HG03469 (cell line): ENCODE data around the gene LIMA1.
"Not testable (repeated sequence)": the region's sequence is repeated elsewhere in the genome, so short reads cannot be mapped to it uniquely, and the experiment has no call there.

Experiments
- ATAC-seq: cut with Tn5 transposase; IDR thresholded peaks from one replicate; pipeline ENCODE4 v1.9.1; 2021; ENCODE audit warnings: mild to moderate bottlenecking, moderate library complexity, moderate number of reproducible peaks; ENCODE audit not compliant: unreplicated experiment

The LIMA1 gene

GRCh38 chr12:50249464-50250182 is 33.7 kb downstream of the LIMA1 start:
- no peak for ATAC-seq

GRCh38 chr12:50248883-50249282 is 34.4 kb downstream of the LIMA1 start:
- no peak for ATAC-seq

DNA sequence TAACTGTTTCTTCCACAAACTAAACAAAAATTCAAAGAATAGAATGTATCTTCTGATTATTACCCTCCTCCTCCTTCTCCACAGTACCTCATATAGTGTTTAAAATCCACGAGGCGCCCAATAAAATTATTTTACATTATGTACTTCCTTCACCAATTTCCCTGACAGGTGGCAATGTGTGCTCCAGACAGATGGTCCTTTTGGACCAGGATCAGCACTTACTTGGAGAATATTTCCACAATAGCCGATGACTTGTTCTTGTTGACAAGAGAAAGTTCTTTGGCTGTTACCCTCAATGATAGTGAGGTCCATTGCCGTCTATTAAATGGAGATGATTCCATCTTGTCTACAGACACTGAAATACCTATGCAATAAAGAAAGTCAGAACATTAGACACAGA is 34.9 kb downstream of the LIMA1 start:
- no peak for ATAC-seq

GRCh38 chr12:50247665-50248064 is 35.7 kb downstream of the LIMA1 start:
- not testable (repeated sequence) for ATAC-seq

GRCh38 chr12:50246873-50247612 is 36.3 kb downstream of the LIMA1 start:
- no peak for ATAC-seq

DNA sequence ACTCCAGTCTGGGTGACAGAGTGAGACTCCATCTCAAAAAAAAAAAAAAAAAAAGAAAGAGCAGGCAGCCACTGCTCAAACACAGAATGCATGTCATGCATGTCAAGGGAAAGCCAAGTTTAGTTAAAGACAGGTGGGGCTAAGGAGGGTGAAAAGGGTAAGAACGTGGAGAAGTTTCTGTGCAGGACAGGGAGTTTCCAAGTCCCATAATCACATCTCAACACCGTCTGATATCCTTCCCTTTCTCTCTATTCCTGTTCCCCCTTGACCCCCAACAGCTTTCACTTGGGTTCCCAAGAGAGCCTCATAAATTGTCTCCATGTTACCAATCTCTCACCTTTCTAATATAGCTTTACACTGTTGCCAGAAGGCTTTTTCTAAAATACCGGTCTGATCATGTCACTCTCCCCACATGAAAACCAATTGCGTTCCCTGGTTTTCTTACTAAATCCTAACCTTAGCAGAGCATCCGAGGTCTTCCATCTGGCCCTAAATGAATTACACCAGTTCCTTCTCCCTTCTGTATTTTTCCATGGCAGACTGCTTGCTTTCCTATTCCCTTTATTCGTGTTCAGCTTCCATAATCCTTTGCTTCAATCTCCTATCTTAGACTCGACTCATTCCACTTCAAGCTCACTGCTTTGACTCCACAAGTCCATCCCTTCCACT is 37.0 kb downstream of the LIMA1 start:
- ATAC-seq, result no peak

DNA sequence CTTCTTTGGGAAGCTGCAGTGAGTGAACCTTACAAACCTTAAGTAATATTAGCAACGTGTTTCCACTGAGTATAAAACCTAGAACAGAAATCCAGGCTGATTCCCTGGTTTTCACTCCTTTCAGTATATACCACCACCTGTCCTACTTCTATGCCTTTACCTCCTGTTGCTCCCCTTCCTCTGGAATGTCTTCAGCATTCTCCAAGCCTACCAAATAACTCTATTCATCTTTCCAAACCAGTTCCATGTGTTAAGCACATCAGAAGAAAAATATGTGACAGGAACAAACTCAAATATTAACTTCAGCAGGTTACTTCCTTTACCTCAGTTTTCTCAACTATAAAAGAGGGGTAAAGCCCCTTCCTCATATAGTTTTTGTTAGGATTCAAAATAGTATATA is 39.8 kb downstream of the LIMA1 start:
- ATAC-seq, result no peak

DNA sequence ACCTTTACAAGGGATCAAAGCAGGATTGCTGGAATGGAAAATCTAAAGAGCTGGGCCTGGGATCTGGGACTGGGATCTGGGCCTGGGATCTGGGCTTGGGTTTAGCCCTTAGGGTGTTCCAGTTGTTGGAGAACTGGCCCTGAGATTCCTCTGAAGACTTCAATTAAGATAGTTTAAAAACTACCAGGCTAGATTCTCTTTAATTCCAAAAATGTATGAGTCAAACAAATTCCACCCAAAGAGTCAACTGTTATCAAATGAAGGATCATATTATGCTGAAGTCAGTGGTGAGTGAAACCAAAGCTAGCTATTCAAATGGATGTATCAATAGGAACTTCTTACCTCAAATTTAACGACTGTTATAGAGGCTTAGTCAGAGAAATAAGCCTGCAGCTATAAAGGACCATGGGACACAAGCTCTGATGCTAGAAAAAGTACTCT is 40.5 kb downstream of the LIMA1 start:
- no peak for ATAC-seq

DNA sequence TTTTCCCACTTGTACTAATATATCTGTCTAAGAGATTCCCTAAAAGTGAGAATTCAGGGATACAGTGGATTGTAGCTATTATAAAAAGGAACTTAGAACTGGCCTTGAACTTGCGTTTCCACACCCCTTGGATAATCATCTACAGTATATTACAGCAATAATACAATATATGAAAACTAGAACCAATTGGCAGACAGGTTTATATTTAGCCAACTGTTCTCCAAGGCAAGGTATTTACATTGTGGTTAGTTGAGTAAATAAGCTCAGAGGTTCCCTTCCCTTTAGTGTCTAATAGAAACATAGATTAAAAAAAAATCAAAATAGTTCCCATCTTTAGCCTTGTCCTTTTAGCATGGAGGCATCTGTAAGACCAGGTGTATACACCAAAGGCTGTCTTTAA is 42.1 kb downstream of the LIMA1 start:
- no peak for ATAC-seq

GRCh38 chr12:50240792-50241114 is 42.6 kb downstream of the LIMA1 start:
- ATAC-seq, result no peak

DNA sequence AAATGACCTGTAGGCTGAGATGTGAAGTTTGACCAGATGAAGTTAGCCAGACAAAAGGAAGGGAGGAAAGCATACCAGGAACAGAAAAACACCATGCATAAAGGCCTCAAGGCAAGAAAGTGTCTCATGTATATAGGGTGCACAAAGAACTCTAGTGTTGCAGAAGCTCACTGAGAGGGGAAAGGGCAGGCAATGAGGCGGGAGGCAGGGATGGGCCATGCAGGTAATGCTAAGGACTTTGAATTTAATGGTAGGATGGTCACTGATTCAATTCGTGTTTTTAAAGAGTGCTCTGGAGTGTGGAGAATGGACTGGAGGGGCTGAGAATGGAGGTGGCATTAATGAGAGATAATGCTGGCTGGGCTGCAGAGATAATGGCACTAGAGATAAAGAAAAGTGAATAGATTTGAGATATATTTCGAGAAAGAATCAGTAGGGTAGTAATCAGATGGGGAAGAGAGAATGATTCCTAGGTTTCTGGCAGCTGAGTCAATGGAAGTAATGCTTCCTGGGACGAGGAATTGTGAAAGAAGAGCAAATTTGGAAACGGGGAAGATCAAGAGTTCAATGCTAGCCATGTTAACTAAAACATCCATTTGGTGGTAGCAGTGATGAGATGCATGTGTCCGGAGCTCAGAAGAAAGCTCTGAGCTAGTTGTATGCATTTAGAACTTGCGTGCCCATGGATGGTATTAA is 43.1 kb downstream of the LIMA1 start:
- ATAC-seq, result no peak

DNA sequence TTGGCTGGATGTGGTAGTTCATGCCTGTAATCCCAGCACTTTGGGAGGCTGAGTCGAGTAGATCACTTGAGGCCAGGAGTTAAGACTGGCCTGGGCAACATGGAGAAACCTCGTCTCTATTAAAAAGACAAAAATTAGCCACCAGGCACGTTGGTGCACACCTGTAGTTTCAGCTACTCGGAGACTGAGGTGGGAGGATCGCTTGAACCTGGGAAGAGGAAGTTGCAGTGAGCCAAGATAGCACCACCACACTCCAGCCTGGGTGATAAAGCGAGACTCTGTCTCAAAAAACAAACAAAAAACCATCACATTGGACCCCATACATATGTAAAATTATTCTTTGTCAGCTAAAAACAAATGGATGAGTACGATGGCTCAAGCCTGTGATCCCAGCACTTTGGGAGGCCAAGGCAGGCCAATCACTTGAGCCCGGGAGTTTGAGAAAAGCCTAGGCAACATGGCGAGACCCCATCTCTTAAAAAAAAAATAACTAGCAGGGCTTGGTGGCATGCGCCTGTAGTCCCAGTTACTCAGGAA is 43.9 kb downstream of the LIMA1 start:
- no peak for ATAC-seq

DNA sequence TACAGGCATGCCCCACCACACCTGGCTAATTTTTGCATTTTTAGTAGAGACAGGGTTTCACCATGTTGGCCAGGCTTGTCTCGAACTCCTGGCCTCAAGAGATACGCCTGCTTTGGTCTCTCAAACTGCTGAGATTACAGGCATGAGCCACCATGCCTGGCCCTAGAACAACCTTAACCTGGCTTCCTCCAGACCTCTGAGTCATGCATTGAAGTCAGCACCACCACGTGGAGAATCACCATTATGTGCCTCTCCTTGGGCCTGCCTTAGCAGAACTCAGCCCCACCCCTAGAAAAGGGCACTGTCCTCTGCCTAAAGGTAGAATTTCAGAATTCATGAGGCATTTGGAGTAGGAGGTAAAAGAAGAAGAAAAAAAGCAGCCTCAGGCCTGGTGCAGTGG is 49.0 kb downstream of the LIMA1 start:
- ATAC-seq, result no peak

GRCh38 chr12:50232771-50233209 is 50.5 kb downstream of the LIMA1 start:
- no peak for ATAC-seq

- no peak for ATAC-seq
Measured at GRCh38 chr12:50232206-50232605, 51.1 kb downstream of the LIMA1 start.

GRCh38 chr12:50231346-50231745 is 52.0 kb downstream of the LIMA1 start:
- ATAC-seq, result no peak

- no peak for ATAC-seq
Measured at GRCh38 chr12:50230217-50230616, 53.1 kb downstream of the LIMA1 start.

- ATAC-seq, result no peak
Measured at GRCh38 chr12:50224026-50224692, 59.2 kb downstream of the LIMA1 start.

DNA sequence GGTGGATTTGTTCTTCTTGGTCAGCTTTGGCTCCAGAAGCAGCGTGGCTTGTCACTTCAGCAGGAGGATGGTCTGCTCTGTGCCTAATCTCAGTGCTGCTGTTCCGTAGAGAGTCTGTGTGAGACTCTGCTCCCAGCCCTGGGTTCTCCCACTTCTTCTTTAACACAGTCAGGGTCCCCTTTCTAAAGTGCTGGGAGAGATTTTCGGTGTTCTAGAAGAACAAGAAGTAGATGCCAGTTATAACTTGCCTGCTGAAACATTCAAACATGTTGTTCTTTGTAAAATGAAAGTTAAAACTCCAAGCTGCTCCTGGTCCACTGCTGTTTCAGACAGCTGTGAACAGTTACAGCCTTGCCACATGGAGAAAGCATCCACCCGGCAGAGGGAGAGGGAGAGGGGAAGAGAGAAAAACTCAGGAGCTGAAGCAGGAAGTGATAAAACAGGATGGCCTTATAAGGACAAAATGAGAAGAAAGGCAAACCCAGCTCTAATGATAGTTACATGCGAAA is 61.0 kb downstream of the LIMA1 start:
- ATAC-seq, result no peak

DNA sequence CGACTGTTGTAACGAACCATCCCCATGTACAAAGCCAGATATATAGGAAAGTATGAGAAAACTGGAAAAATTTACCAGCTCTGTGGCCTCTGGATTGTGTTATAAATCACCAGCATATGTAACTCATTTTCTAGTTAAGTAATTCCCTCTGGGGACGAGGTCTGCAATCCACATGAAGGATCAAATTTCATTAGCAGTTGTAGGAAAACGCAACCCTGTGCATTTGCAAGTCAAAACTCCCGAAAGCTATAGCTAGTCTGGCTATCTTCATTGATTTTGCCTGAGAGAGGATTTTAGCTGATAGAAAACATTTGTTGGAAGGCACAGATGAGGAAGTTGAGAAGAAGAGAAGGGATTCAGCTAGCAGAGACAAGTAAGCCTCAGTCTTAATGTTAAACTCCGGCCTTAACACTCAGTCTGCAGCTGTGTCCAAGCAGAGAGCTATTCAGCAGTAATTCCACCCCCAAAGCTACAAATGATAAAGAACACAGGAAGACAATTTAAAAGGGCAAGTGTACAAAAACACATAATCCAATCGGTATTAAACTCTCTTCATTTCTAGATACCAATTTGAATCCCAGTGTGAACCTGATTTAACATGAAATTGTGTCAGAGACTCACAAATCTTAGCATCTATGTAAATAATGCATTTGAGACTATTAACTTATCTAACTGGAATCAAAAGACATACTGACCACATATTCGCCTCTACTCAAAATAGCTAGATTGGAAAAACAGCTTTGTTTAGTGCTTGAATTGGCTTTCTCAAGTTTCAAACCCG is 61.9 kb downstream of the LIMA1 start:
- no peak for ATAC-seq
